Hepatocyte (in vitro differentiated cells): ENCODE measurements around the gene CYP4F22.

ENCODE experiments used
- EZH2 ChIP-seq: fragments of 200-600 bp; sonication (generic); IDR thresholded peaks from 2 replicates; pipeline ENCODE4 v1.6.1; 2016; ENCODE audit warnings: antibody characterized with exemption, mild to moderate bottlenecking, borderline replicate concordance
- EZH2phosphoT487 ChIP-seq: fragments of 200-600 bp; sonication (generic); IDR thresholded peaks from one replicate; pipeline ENCODE4 v1.6.1; 2018; ENCODE audit warnings: antibody characterized with exemption, mild to moderate bottlenecking, low read depth, moderate library complexity; ENCODE audit not compliant: unreplicated experiment, severe bottlenecking
- TF ChIP-seq, protein P1 (sequence below): fragments of 200-600 bp; sonication (generic); IDR thresholded peaks from 2 replicates; pipeline ENCODE4 v1.5.1; 2016; ENCODE audit warnings: antibody characterized with exemption, mild to moderate bottlenecking; ENCODE audit not compliant: poor library complexity

DNA sequence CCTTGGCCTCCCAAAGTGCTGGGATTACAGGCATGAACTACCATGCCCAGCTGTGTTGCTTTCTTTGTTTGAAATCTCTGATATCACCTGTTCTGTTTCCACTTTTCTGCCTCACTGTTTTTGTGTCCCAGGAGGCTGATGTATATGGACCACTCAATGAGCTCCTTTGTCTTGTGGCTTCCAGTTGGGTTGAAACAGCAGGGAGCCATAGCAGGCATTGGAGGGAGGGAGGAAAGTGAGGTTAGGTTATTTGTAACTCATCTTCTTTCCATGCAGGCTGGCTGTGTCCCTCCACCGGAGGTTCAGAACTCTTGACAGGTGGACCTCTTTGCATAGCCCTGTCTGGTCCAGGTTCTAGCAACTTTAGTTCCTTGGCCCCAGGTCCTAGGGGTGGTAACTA lies 6.1 kb upstream of the CYP4F22 start:
- TF ChIP-seq, protein P1, sequence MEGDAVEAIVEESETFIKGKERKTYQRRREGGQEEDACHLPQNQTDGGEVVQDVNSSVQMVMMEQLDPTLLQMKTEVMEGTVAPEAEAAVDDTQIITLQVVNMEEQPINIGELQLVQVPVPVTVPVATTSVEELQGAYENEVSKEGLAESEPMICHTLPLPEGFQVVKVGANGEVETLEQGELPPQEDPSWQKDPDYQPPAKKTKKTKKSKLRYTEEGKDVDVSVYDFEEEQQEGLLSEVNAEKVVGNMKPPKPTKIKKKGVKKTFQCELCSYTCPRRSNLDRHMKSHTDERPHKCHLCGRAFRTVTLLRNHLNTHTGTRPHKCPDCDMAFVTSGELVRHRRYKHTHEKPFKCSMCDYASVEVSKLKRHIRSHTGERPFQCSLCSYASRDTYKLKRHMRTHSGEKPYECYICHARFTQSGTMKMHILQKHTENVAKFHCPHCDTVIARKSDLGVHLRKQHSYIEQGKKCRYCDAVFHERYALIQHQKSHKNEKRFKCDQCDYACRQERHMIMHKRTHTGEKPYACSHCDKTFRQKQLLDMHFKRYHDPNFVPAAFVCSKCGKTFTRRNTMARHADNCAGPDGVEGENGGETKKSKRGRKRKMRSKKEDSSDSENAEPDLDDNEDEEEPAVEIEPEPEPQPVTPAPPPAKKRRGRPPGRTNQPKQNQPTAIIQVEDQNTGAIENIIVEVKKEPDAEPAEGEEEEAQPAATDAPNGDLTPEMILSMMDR: no peak
- TF ChIP-seq EZH2: no peak
- TF ChIP-seq EZH2phosphoT487: no peak
